ENCODE measurements around the gene MICAL3.

Gene MICAL3

GRCh38 chr22:17823964-17824363 is 200.4 kb downstream of the MICAL3 start:
- no peak for DNase-seq (ENCODE audit: low read depth in 2 of 3, low spot score in 1 of 3)

GRCh38 chr22:17823226-17823625 is 201.1 kb downstream of the MICAL3 start:
- no peak for DNase-seq (ENCODE audit: low read depth in 2 of 3, low spot score in 1 of 3)

- DNase-seq (ENCODE audit: low read depth in 2 of 3, low spot score in 1 of 3) = no peak
Observed at GRCh38 chr22:17822087-17822486, 202.3 kb downstream of the MICAL3 start.

- DNase-seq (ENCODE audit: low read depth in 2 of 3, low spot score in 1 of 3) = no peak
Observed at GRCh38 chr22:17820879-17821439, 203.4 kb downstream of the MICAL3 start.

- DNase-seq (ENCODE audit: low read depth in 2 of 3, low spot score in 1 of 3) = no peak
Observed at GRCh38 chr22:17818649-17819048, 205.7 kb downstream of the MICAL3 start.

GRCh38 chr22:17818180-17818579 is 206.2 kb downstream of the MICAL3 start:
- DNase-seq (ENCODE audit: low read depth in 2 of 3, low spot score in 1 of 3) = no peak

- DNase-seq (ENCODE audit: low read depth in 2 of 3, low spot score in 1 of 3) = no peak
Observed at GRCh38 chr22:17817511-17818065, 206.8 kb downstream of the MICAL3 start.

- no peak for DNase-seq (ENCODE audit: low read depth in 2 of 3, low spot score in 1 of 3)
Observed at GRCh38 chr22:17817079-17817478, 207.3 kb downstream of the MICAL3 start.

GRCh38 chr22:17816649-17817048 is 207.7 kb downstream of the MICAL3 start:
- no peak for DNase-seq (ENCODE audit: low read depth in 2 of 3, low spot score in 1 of 3)

GRCh38 chr22:17815703-17816254 is 208.6 kb downstream of the MICAL3 start:
- DNase-seq (ENCODE audit: low read depth in 2 of 3, low spot score in 1 of 3) = no peak

- DNase-seq (ENCODE audit: low read depth in 2 of 3, low spot score in 1 of 3) = no peak
Observed at GRCh38 chr22:17814830-17815229, 209.5 kb downstream of the MICAL3 start.

- DNase-seq (ENCODE audit: low read depth in 2 of 3, low spot score in 1 of 3) = no peak
Observed at GRCh38 chr22:17814084-17814483, 210.3 kb downstream of the MICAL3 start.

GRCh38 chr22:17811119-17811518 is 213.2 kb downstream of the MICAL3 start:
- no peak for DNase-seq (ENCODE audit: low read depth in 2 of 3, low spot score in 1 of 3)

GRCh38 chr22:17810570-17811116 is 213.7 kb downstream of the MICAL3 start:
- no peak for DNase-seq (ENCODE audit: low read depth in 2 of 3, low spot score in 1 of 3)

GRCh38 chr22:17808693-17809403 is 215.5 kb downstream of the MICAL3 start:
- DNase-seq (ENCODE audit: low read depth in 2 of 3, low spot score in 1 of 3) = no peak

- DNase-seq (ENCODE audit: low read depth in 2 of 3, low spot score in 1 of 3) = no peak
Observed at GRCh38 chr22:17807578-17808410, 216.6 kb downstream of the MICAL3 start.

GRCh38 chr22:17807086-17807485 is 217.3 kb downstream of the MICAL3 start:
- DNase-seq (ENCODE audit: low read depth in 2 of 3, low spot score in 1 of 3) = no peak

GRCh38 chr22:17806437-17806836 is 217.9 kb downstream of the MICAL3 start:
- no peak for DNase-seq (ENCODE audit: low read depth in 2 of 3, low spot score in 1 of 3)

- DNase-seq (ENCODE audit: low read depth in 2 of 3, low spot score in 1 of 3) = no peak
Observed at GRCh38 chr22:17804331-17805080, 219.9 kb downstream of the MICAL3 start.

- no peak for DNase-seq (ENCODE audit: low read depth in 2 of 3, low spot score in 1 of 3)
Observed at GRCh38 chr22:17803609-17804270, 220.6 kb downstream of the MICAL3 start.

Data from stimulated activated CD4-positive, alpha-beta T cell treated with anti-CD3 and anti-CD28 coated beads, Interleukin-12 subunit alpha, Interleukin-12 subunit beta, amount 100 ng/mL, for 48 hours (primary cell).